Measurements from ENCODE around the gene ZNF396. TPM values are rescaled to one million over a fixed set of nuclear protein-coding genes. Genes with fewer than 3 reads are reported as not detected.

The ZNF396 gene
- total and polyA plus RNA-seq, 8 donors: 1.2 to 3.8 (median 2.4) TPM

- TF ChIP-seq, protein P1, sequence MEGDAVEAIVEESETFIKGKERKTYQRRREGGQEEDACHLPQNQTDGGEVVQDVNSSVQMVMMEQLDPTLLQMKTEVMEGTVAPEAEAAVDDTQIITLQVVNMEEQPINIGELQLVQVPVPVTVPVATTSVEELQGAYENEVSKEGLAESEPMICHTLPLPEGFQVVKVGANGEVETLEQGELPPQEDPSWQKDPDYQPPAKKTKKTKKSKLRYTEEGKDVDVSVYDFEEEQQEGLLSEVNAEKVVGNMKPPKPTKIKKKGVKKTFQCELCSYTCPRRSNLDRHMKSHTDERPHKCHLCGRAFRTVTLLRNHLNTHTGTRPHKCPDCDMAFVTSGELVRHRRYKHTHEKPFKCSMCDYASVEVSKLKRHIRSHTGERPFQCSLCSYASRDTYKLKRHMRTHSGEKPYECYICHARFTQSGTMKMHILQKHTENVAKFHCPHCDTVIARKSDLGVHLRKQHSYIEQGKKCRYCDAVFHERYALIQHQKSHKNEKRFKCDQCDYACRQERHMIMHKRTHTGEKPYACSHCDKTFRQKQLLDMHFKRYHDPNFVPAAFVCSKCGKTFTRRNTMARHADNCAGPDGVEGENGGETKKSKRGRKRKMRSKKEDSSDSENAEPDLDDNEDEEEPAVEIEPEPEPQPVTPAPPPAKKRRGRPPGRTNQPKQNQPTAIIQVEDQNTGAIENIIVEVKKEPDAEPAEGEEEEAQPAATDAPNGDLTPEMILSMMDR (IDR thresholded peaks at IDR 0.05): no peak
- Histone ChIP-seq H3K4me3 (peak within 1 kb of the TSS; percentile 54 to 92 (median 89)), H3K4me1 (peaks cover 0 to 28% (median 21%) of the 10 kb centered on the region in 3 donors), H3K27ac (peak within 1 kb of the TSS; percentile 95 to 99 (median 98)), H3K27me3 (no peaks in the 10 kb centered on the region), H3K36me3 (peaks cover 0 to 13% (median 8%) of the 10 kb centered on the region in 3 donors), H3K9me3 (no peaks in the 10 kb centered on the region)
- no peak for FAIRE-seq
- WGBS, 2 donors: 0 to 1% methylated on average over 64 of the region's 64 CpGs
- peak; percentile 95 to 98 (median 96) for ATAC-seq
- peak; percentile 94 to 97 (median 96) for DNase-seq
- intact Hi-C loops (cut with DNase I): no loop called here
Measured at GRCh38 chr18:35343936-35344735, 33.0 kb downstream of the ZNF396 start, which contains the start of gene ZNF24. Gene ZNF24, minus strand, starts transcription at chr18:35344420. Its CDS starts 3,770 bp downstream, at chr18:35340650.

GRCh38 chr18:35343488-35343935 is 33.6 kb downstream of the ZNF396 start:
- H3K9me3 ChIP-seq: no peaks in the 10 kb centered on the region
- WGBS, 2 donors: 0 to 2% methylated on average over 15 of the region's 15 CpGs
- peaks cover 0 to 28% (median 24%) of the 10 kb centered on the region in 3 donors for H3K4me1 ChIP-seq
- peaks cover 0 to 20% (median 15%) of the 10 kb centered on the region in 3 donors for H3K36me3 ChIP-seq
- TF ChIP-seq, protein P1 (IDR thresholded peaks at IDR 0.05): no peak
- no peaks in the 10 kb centered on the region for H3K27me3 ChIP-seq
- ATAC-seq (no peak), FAIRE-seq (no peak), DNase-seq (no peak)
- peak overlapping the region; percentile 95 to 99 (median 98) for H3K27ac ChIP-seq
- H3K4me3 ChIP-seq: peak overlapping the region; percentile 54 to 92 (median 89)
- intact Hi-C loops (cut with DNase I): no loop called here

GRCh38 chr18:35337286-35337685 is 39.9 kb downstream of the ZNF396 start:
- intact Hi-C loops (cut with DNase I): loop anchor here in 1 of 3 donors (5.0 kb wide), 1 partner anchor 40 kb away; no protein-coding TSS in a partner anchor
- no peak overlapping the region for H3K4me3 ChIP-seq
- H3K9me3 ChIP-seq: no peaks in the 10 kb centered on the region
- H3K36me3 ChIP-seq: peaks cover 0 to 62% (median 23%) of the 10 kb centered on the region in 3 donors
- H3K4me1 ChIP-seq: peaks cover 3 to 21% (median 14%) of the 10 kb centered on the region in 3 donors
- no peak overlapping the region for H3K27ac ChIP-seq
- FAIRE-seq (no peak), DNase-seq (no peak), ATAC-seq (no peak)
- 92 to 94% methylated on average over 5 of the region's 5 CpGs for WGBS, 2 donors
- TF ChIP-seq, protein P1 (IDR thresholded peaks at IDR 0.05): no peak
- H3K27me3 ChIP-seq: no peaks in the 10 kb centered on the region

DNA sequence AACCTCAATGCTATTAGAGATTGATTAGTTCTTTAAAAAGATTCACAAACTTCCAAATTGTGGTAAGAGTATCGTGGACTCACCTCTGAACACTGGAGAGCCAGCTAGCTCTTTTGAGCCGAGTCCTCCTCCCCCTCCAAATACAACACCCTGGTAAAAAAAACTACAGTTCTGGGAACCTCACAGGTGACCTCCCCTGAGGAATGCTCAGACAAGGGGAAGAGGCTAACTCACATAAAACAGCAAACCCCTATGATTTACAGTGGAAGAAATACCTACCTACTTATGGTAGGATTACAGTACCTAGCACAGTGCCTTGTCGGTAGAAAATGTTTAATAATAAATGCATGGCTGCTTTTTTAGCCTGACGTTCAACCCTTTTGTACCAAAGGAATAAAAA is 41.3 kb downstream of the ZNF396 start:
- TF ChIP-seq, protein P1 (IDR thresholded peaks at IDR 0.05): no peak
- Histone ChIP-seq H3K9me3 (no peaks in the 10 kb centered on the region), H3K27me3 (no peaks in the 10 kb centered on the region), H3K4me3 (no peak overlapping the region), H3K4me1 (peaks cover 3 to 10% (median 7%) of the 10 kb centered on the region in 3 donors), H3K27ac (no peak overlapping the region), H3K36me3 (peaks cover 0 to 62% (median 23%) of the 10 kb centered on the region in 3 donors)
- DNase-seq (no peak), ATAC-seq (peak in 1 of 4 donors; percentile 29), FAIRE-seq (no peak)
- WGBS, 2 donors: 60 to 65% methylated on average over 4 of the region's 4 CpGs
- intact Hi-C loops (cut with DNase I): loop anchor here in 1 of 3 donors (5.0 kb wide), 1 partner anchor 39 kb away; no protein-coding TSS in a partner anchor
